Fibroblast of lung (primary cell): ENCODE measurements around the gene CPTP. TPM values are rescaled to one million over a fixed set of nuclear protein-coding genes. Genes with fewer than 3 reads are reported as not detected.
"Not testable (repeated sequence)": the region's sequence is repeated elsewhere in the genome, so short reads cannot be mapped to it uniquely, and the experiment has no call there.

Experiments
- DNase-seq, 2 donors: peaks; one replicate each; pipeline versions ENCODE4 v3.0.0 to v3.0.0-alpha.2; 2010; ENCODE audit warnings: low read depth in 2 of 2
- H2AFZ ChIP-seq: 2 replicates; pipeline ENCODE4 v1.5.1; 2012; ENCODE audit warnings: low read length, control low read depth, inconsistent platforms
- H3K27ac ChIP-seq: 2 replicates; pipeline ENCODE4 v1.5.1; 2011; ENCODE audit warnings: low read length, control low read depth; ENCODE audit not compliant: insufficient read depth
- H3K27me3 ChIP-seq: 2 replicates; pipeline ENCODE4 v1.5.1; 2011; ENCODE audit warnings: mild to moderate bottlenecking, low read length; ENCODE audit not compliant: control insufficient read depth, insufficient read depth
- H3K36me3 ChIP-seq: 2 replicates; pipeline ENCODE4 v1.5.1; 2011; ENCODE audit warnings: low read length; ENCODE audit not compliant: control insufficient read depth, insufficient read depth
- H3K4me1 ChIP-seq: 2 replicates; pipeline ENCODE4 v1.5.1; 2011; ENCODE audit warnings: low read length; ENCODE audit not compliant: control insufficient read depth, insufficient read depth; ENCODE audit errors: extremely low read depth
- H3K4me2 ChIP-seq: 2 replicates; pipeline ENCODE4 v1.5.1; 2011; ENCODE audit warnings: low read length, control low read depth; ENCODE audit not compliant: insufficient read depth; ENCODE audit errors: extremely low read depth
- H3K4me3 ChIP-seq, 4 experiments: fragments of 200-600 bp in 1 of 4; sonication (generic) in 1 of 4; replicated peaks in 1 of 4; 2 replicates each; pipeline ENCODE4 v1.5.1; 2011 to 2016; ENCODE audit warnings: low read length in 4 of 4, low read depth in 3 of 4, mild to moderate bottlenecking in 3 of 4, control low read depth in 2 of 4, inconsistent platforms in 1 of 4, mixed read lengths in 1 of 4; ENCODE audit not compliant: insufficient read depth in 1 of 4; ENCODE audit errors: control extremely low read depth in 1 of 4
- H3K79me2 ChIP-seq: 2 replicates; pipeline ENCODE4 v1.5.1; 2012; ENCODE audit warnings: mild to moderate bottlenecking, low read length, inconsistent platforms; ENCODE audit not compliant: control insufficient read depth, insufficient read depth
- H3K9ac ChIP-seq: 2 replicates; pipeline ENCODE4 v1.5.1; 2011; ENCODE audit warnings: mild to moderate bottlenecking, low read length, control low read depth; ENCODE audit not compliant: insufficient read depth
- H3K9me3 ChIP-seq: 2 replicates; pipeline ENCODE4 v1.5.1; 2012; ENCODE audit warnings: low read depth, low read length; ENCODE audit not compliant: control insufficient read depth, insufficient read depth
- H4K20me1 ChIP-seq: 2 replicates; pipeline ENCODE4 v1.5.1; 2011; ENCODE audit warnings: low read length; ENCODE audit not compliant: control insufficient read depth, insufficient read depth; ENCODE audit errors: extremely low read depth
- CTCF ChIP-seq, 2 donors: IDR thresholded peaks in 1 of 2; conservative IDR thresholded peaks in 1 of 2; 1 replicate in 1 of 2; 2 replicates in 1 of 2; pipeline ENCODE4 v1.5.1; 2011 to 2012; ENCODE audit warnings: low read length in 2 of 2, control low read depth in 1 of 2, inconsistent platforms in 1 of 2, low read depth in 1 of 2, mild to moderate bottlenecking in 1 of 2
- EZH2 ChIP-seq: IDR thresholded peaks from 2 replicates; pipeline ENCODE4 v1.5.1; 2012; ENCODE audit warnings: low read length, control low read depth, mild to moderate bottlenecking; ENCODE audit errors: missing control alignments
- polyA plus RNA-seq, 2 donors: library from polyadenylated mRNA; depleted of rRNA in 1 of 2; stranded (reverse) in 1 of 2; unstranded in 1 of 2; fragments of >200 nt; gene quantifications; 2 replicates each; pipeline ENCODE4 v1.2.1, GENCODE V29; 2011 to 2012; ENCODE audit warnings: missing spikeins in 1 of 2
- total RNA-seq: library from RNA; depleted of rRNA; stranded (reverse); fragments of >200 nt; gene quantifications from 2 replicates; pipeline ENCODE4 v1.2.1, GENCODE V29; 2014

The CPTP gene
- total and polyA plus RNA-seq, 2 donors (not counting 1 experiment from before 2014, with no cell fraction given), result 6.0 to 10.1 TPM

GRCh38 chr1:1366699-1367066, 42.1 kb downstream of the CPTP start:
- TF ChIP-seq EZH2, result no peak
- no peak for TF ChIP-seq CTCF (conservative IDR thresholded peaks at IDR 0.05 in 1 of 2, IDR thresholded peaks at IDR 0.05 in 1 of 2; ENCODE audit: low read depth in 1 of 2, low read length in 2 of 2)
- H3K36me3 ChIP-seq, result peaks cover 1% of the 10 kb centered on the region
- H3K27ac ChIP-seq, result no peak overlapping the region
- peaks cover 4% of the 10 kb centered on the region for H3K9me3 ChIP-seq
- H3K27me3 ChIP-seq, result no peaks in the 10 kb centered on the region
- no peak for DNase-seq
- H3K4me2 ChIP-seq, result no peak overlapping the region
- no peak overlapping the region for H2AFZ ChIP-seq
- no peak overlapping the region for H3K4me3 ChIP-seq
- no peaks in the 10 kb centered on the region for H4K20me1 ChIP-seq
- peaks cover 7% of the 10 kb centered on the region for H3K4me1 ChIP-seq
- H3K9ac ChIP-seq, result no peak overlapping the region
- H3K79me2 ChIP-seq, result no peaks in the 10 kb centered on the region

GRCh38 chr1:1367315-1367714, 42.7 kb downstream of the CPTP start:
- Histone ChIP-seq H3K9me3 (peaks cover 4% of the 10 kb centered on the region), H3K4me3 (no peak overlapping the region), H3K36me3 (peaks cover 4% of the 10 kb centered on the region), H2AFZ (no peak overlapping the region), H4K20me1 (no peaks in the 10 kb centered on the region), H3K4me1 (peaks cover 8% of the 10 kb centered on the region), H3K27me3 (no peaks in the 10 kb centered on the region), H3K4me2 (no peak overlapping the region), H3K27ac (no peak overlapping the region), H3K79me2 (peaks cover 3% of the 10 kb centered on the region), H3K9ac (no peak overlapping the region)
- no peak for DNase-seq
- TF ChIP-seq CTCF (conservative IDR thresholded peaks at IDR 0.05 in 1 of 2, IDR thresholded peaks at IDR 0.05 in 1 of 2; ENCODE audit: low read depth in 1 of 2, low read length in 2 of 2), result no peak
- TF ChIP-seq EZH2, result no peak

- not testable (repeated sequence) for H2AFZ ChIP-seq, H3K4me2 ChIP-seq, H3K27me3 ChIP-seq, H3K4me3 ChIP-seq, DNase-seq, H3K9me3 ChIP-seq, H3K9ac ChIP-seq, H3K27ac ChIP-seq, H4K20me1 ChIP-seq
- H3K4me1 ChIP-seq, result peaks cover 13% of the 10 kb centered on the region
- H3K79me2 ChIP-seq, result peaks cover 26% of the 10 kb centered on the region
- H3K36me3 ChIP-seq, result peaks cover 13% of the 10 kb centered on the region
These were observed 45.5 kb downstream of the CPTP start for GRCh38 chr1:1370094-1370493.
